Measurements from ENCODE around the gene CETP.
"Not testable (repeated sequence)": the region's sequence is repeated elsewhere in the genome, so short reads cannot be mapped to it uniquely, and the experiment has no call there.

Gene CETP

DNA sequence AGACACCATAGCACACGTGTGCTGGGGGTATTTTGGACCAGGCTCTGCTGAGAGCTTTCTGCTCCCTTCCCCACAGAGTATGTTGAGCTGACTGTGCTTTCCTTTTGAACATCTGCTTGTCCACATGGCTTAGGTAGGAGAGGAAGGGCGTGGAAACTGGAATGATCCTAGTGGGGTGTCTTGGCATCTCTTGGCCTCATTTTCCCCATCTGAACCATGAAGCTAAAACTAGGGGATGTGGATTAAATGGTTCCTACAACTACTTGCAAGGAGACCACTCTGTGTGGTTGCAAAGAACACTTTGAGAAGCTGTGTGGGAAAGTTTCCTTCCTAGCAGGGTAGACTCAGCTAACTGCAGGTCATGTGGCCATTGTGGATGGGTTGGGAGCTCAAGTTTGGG is 20.9 kb downstream of the CETP start:
- DNase-seq: no peak

DNA sequence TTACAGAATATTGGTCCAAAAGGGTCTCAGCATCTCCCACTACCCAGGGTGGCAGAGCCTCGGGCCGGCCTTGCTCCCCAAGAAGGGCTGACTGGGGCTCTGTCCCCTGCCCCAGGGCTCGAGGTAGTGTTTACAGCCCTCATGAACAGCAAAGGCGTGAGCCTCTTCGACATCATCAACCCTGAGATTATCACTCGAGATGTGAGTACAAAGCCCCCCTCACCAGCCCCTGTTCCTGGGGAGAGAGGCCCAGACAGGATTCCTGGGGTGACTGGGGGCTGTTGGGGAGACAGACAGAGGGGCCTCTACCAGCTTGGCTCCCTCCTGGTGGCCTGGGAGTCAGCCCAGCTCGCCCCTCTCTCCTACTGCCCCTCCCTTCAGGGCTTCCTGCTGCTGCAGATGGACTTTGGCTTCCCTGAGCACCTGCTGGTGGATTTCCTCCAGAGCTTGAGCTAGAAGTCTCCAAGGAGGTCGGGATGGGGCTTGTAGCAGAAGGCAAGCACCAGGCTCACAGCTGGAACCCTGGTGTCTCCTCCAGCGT is 21.5 kb downstream of the CETP start:
- no peak for DNase-seq

DNA sequence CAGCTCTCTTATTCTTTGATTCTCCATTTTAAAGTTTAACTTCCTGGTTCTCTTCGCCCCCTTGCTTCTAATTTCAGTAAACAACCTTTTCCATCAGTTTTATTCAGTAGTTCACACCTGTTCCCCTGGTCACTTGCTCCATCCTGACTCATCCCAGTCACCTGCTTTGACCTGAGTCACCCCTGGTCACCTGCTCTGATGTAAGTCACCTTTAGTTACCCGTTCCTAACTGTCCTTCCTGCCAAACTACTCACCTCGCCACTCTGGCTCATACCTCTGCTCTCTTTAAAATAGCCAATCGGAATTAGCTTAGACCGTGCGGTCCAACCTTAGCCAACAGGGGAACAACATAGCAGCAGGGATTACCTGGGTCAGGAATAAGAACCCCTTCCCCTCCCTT is 22.9 kb downstream of the CETP start:
- DNase-seq: no peak

DNA sequence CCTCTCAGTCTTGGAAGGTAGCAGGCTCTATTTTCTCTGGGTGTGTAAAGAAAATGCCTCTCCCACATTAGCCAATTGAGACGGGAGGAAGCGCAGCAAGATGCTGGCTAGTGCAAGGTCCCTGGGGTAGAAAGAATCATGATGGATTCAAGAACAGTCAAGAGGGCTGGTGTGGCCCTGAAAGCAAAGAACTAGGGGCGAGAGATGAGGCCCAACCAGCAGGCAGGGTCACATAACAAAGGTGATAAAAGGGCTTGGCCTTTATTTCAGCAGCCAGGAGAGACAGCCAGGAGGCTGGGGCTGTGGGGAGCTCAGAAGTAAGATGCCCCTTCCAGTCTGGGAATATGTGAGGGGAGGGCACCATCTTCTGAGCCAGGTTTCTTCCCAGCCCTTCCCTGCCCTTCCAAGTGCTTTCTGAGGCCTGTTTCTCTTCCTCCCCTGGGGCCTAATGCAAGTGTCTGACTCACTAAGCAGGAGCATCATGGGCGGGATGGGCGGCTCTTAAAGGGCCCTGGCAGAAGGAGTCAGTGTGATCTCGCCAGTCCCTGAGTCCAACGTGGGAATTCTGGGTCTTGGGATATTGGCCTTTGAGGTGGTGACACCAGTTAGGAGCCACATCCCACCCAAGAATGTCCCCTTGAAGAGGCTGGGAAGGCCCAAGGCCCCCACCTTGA is 23.7 kb downstream of the CETP start:
- DNase-seq: peak; percentile 86

DNA sequence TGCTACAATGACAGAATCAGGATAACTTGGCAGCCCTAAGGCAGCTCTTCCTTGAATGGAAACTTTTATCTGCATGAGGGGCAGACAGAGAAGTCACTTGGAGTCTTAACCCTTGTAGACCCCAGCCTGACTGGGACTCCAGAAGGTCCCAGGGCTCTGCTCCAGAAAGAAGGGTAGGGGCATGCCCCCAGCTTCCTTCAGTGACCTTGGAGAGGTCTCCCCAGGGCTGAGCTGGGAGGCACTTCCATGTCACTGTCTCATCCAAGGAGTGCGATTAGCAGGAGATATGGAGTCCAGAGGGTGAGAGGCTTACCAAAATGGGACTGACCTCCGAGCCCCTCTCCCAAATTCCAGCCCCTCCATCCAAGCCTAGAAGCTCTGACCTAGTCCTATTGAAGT is 24.2 kb downstream of the CETP start:
- no peak for DNase-seq

DNA sequence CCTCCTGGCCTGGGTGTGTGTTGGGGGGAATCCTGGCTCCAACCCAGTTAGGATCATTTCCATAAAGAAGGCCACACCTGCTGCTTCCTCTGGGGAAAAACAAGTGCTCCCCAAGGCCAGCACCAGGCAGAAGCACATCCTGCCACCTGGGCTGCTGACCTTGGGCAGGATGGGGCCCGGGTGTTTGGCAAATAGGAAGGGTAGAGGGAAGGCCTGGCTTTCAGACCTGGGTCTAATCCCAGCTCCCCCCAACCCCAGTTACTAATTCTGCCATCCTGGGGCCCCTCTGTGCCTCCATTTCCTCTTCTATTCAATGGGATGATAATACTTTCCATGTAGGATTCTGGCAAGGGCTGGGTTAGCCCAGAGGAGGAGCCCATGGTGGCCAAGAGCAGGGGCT is 24.6 kb downstream of the CETP start:
- DNase-seq: no peak

DNA sequence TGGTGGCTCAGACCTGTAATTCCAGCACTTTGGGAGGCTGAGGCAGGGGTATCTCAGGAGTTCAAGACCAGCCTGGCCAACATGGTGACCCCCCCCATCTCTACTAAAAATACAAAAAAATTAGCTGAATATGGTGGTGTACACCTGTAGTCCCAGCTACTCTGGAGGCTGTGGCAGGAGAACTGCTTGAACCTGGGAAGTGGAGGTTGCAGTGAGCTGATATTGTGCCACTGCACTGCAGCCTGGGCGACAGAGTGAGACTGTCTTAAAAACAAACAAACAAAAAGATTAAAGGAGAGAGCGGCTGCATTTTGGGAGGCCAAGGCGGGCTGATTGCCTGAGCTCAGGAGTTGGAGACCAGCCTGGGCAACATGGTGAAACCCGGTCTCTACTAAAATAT is 25.2 kb downstream of the CETP start:
- DNase-seq: not testable (repeated sequence)

DNA sequence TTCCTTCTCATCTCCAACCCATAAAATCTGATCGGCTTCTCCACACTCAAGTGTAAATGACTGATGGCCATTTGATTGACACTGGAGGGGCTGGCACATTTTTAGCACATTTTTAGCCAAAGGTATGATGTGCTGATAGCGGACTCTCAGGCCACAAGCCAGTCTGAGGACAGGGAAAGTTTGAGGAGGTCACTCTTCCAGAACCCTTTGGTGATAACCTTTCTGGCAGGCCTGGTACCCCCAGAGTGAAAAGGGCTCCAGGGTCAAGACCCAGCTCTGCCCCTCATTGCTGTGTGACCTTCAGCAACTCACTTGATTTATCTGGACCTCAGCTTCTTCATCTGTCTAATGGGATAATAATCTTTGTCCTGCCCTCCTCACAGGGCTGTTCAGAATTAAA is 25.9 kb downstream of the CETP start:
- no peak for DNase-seq

DNA sequence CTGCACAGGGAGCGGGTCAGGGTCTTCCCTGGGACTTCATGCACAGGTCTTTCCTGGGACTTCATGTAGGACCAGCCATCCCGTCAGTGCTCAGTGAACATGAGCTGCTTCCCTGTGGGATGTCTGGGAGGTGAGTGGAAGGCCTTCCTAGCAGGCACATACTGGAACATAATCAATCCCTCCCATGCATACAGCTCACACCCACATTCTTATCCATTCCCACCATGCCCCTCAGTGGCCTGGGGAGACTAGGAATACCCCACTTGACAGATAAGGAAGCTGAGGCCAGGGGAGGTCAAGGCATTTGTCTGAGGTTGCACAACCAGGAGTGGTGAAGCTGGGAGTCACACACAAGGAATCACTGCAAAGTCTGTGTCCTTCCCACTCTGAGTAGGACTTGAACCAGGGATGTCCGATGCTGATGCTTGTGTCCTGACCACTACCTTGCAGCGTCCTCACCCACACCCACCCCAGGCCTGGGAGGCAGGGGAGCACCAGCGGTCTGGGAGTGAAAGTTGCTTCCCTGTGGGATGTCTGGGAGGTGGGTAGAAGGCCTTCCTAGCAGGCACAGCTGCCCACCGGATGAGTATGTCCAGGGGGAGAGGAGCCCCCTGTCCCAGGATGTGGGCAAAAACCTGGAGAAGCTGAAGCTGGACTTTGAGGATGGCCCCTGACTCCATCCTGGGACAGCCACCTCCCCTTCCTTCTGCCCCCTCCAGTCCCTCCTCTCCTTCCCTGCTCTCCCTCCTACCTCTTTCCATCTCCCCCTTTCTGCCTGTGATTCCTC is 26.6 kb downstream of the CETP start:
- no peak for DNase-seq

DNA sequence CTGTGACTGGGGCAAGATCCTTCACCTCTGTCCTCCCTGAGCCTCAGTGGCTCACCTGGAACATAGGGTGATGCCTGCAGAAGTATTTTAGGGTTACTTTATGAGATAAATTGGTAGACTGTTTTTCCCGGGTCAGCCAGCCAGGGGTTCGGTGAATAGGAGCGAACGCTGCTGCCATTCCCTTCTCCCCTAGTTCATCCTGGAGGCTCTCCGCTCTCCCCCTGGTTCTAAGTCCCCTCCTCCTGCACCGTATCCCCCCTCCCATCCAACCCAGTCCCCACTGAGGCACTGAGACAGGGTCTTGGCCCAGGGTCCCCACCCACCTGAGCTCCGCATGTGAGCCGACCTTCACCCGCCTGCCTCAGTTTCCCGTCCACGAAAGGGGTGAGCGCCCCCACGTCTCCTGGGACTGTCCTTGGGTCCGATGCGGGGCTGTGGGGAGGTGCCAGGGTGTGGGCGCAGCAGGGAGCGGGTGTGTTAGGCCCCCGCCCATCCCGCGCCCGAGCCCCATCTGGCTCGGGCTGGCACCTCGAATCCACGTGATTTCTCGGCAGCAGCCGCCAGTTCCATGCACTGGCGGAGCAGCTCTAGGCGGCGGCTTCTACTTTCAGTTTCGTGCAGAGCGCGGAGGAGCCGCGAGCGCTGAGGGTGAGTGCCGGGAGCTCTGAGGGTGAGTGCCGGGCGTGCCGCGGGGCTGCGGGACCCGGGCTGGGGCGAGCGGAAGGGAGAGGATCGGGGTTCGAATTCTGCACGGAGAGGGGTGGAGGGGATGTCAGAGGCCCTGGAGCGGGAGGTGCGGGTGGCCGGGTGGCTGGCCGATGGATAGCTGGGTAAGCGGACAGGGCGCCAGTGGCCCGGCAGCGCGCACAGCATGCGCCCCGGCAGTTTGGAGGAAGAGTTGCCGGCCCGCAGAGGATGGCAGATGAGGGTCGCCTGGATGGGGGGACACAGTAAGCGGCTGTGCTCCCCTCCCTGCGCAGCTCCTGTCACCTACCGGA is 27.5 kb downstream of the CETP start, which contains the start of gene NLRC5:
Gene NLRC5 (plus strand): TSS at position 610 of the 998 bp plus-strand sequence. CDS start 31,156 bp downstream, outside the sequence.
- peak; percentile 83 for DNase-seq

DNA sequence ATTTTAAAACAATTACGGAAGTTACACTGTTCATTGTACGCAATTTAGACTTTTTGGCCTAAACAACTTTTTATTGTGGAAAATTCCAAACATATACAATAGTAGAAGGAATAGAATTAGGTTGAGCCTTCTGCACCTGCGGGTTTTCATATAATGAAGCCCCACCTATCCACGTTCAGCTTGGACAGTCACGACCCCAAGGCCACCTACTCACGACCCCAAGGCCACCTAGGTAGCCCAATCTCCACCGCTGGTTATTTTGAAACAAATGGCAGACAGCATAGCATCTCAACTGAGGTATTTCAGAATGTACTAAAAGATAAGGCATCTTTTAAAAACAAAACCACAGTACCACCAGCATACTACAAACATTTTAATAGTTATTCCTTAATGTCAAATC is 28.2 kb downstream of the CETP start:
- DNase-seq: no peak

DNA sequence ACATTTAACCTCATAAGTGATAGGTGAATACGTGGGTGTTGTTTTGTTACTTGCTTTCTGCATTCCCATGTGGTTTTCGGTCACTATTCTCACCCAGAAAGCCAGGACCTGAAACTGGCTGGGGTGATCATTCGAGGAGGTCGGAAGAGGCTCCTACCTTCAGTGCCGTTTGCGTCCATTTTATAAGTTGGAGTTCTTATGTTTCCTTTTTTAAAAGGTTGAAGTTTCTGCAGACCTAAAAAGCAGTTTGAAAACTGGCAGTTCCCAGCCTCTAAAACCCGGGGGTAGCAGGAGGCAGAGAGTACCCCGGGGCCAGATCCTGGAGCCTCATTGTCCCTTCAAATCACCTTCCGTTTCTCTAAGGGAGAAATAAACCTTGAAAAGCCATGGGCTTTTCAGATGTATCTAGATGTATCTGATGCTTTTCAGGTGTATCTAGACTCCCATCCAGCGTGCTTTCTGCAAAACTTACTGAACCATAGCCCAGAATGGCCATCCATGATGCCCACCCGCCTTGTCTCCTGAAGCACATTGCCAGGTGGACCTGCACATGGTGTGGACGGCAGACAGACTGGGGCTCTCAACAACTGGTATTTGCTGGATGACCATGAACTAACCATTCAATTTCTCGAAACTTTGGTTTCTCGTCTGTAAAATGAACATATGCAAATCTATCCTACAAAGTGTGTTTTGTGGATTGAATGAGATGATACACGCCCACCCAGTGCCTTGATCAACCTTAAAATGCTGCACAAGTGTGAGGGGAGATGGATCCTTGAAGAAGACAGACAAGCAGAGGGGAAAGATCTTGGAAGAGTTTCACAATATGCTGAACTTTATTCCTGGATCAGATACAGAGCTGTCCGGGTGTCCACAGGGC is 28.9 kb downstream of the CETP start:
- no peak for DNase-seq

DNA sequence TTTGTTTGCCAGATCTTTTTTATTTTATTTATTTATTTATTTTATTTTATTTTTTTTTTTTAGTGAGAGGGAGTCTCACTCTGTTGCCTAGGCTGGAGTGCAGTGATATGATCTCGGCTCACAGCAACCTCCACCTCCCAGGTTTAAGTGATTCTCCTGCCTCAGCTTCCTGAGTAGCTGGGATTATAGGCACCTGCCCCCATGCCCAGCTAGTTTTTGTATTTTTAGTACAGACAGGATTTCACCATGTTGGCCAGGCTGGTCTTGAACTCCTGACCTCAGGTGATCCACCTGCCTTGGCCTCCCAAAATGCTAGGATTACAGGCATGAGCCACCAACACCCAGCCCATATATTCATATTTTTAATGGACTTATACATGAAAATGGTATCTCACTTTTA is 30.7 kb downstream of the CETP start:
- DNase-seq: not testable (repeated sequence)

DNA sequence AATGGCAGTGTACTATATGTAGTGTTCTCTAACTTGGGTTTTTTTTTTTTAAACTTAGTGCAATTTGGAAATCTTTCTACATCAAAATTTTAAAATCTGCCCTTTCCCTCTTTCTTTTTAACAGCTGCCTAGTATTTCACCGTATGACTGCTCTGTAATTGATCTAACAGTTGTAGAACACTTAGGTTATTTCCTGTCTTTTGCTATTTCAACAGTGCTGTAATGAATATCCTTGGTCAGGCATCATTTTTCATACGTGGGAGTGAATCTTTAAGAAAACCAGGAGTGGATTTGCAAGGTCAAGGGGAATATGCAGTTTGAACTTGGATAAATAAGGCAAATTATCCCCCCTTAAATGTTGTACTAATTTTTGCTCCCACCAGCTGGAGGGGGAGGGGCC is 31.5 kb downstream of the CETP start:
- DNase-seq: no peak

DNA sequence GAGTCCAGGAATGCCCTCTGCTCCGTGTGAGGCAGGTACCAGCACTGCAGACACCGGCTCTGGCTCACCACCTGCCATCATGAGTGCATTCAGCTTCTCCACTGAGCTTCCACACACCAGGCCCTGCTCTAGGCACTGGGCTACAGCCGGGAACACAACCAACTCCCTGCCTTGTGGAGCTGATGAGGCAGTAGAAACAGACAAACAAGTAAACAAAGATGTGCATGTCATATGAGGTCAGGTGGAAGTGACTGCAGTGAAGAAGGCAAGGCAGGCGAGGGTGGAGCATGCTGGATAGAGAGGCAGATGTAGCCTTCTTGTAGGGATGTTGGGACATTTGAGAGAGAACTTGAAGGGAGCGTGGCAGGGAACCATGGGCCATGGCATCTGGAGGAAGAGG is 32.6 kb downstream of the CETP start:
- no peak for DNase-seq

DNA sequence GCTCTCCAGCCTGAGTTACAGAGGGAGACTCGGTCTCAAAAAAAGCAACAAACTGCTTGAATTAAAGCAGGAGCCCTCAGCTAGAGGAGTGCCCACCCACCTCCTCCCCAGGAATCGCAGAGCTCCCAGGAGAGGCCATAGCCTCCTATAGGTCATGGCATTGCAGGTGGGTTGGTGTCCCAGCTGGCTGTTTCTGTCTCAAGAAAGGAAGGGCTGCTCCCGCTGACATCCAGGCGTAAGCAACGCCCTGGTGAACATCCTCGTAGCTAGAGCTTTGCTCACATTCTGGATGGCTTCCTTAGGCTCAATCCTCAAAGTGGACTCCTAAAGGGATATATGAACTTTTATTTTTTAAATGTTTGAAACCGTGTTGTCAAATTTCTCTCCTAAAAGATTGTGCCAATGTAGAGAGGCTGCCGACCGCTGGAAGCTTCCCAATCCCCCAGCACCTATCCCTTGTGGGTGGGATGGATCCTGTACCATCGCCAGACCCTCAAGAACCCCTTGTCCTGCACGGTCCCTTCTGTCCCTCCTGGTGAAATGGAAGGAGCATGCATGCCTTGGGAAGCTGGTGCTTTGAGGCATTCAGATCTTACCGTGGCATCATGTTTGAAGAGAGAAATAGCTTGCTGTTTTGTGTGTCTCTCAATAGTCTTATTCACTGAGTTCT is 33.5 kb downstream of the CETP start:
- no peak for DNase-seq

DNA sequence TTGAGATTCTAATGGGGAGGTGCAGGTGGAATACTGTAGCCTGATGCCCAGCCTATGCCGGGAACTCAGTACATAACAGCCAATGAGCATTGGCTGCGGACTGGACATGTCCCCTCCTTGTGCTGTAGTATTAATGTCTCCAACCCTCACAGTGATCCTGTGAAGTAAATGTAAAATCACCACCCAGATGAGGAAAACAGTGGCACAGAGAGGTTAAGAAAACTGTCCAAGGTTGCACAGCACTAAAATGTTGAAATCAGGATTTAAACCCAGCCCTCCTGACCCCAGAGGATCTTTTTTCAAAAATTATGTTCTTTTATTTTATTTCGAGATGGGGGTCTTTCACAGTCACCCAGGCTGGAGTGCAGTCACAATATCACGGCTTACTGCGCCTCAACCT is 35.5 kb downstream of the CETP start:
- no peak for DNase-seq

DNA sequence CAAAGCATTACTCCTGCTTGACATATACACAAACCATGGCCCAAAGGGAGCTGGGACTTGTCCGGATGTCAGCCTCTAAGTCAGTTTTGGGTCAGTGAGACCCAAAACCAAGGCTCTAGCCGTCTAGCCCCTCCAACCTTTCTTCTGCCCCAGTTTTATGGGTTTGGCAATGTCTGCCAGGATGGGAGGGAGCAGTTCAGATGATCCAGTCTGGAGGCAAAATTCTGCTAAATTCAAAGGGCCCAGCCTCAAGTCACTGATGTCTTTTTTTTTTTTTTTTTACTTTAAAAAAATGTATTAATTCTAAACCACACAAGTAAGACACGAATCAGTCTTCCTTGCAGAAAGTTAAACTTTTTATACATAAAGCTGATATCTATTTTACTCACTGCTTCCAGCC is 36.2 kb downstream of the CETP start:
- DNase-seq: no peak

DNA sequence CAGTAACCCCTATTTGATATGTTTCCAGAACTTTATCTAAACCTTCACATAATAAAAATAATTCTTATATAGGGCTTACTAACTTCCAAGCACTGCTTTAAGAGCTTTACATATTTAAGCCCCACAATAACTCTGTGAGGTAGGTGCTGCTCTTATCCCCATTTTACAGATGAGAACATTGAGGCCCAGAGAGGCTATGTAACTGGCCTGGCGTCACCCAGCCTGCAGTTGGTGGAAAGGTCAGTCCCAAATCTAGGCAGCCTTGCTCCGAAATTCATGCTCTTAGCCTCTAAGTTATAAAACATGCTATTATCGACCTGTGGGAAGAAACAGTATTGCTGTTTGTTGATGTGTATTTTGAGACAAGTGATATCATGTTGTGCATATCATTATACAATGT is 36.6 kb downstream of the CETP start:
- DNase-seq: no peak

DNA sequence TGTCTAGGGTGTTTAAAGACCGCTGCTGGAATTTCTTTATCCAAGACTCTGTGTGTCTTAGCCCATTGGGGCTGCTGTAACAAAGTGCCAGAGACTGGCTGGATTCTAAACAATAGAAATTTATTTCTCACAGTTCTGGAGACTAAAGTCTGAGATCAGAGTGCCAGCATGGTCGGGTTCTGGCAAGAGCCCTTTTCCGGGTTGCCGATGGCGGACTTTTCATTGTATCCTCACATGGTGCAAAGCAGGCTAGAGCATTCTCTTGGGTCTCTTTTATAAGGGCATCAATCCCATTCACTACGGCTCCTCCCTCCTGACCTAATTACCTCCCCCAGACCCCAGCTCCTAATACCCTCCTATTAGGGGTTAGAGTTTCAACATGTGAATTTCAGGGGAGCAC is 37.1 kb downstream of the CETP start:
- no peak for DNase-seq

All from fibroblast of skin of abdomen (primary cell).